Neural progenitor cell (in vitro differentiated cells): Measurements from ENCODE around the gene NXPE4. TPM values are rescaled to one million over a fixed set of nuclear protein-coding genes. Genes with fewer than 3 reads are reported as not detected.
A peak's percentile ranks its signal among the peaks of the same experiment; 100 is the strongest.

Experiments
- DNase-seq: peaks from one replicate; pipeline ENCODE4 v3.0.0-alpha.2; 2016; ENCODE audit warnings: low spot score
- H2AFZ ChIP-seq: fragments of 200-600 bp; sonication (generic); replicated peaks from 2 replicates; pipeline ENCODE4 v1.6.1; 2016; ENCODE audit warnings: antibody characterized with exemption
- H3F3A ChIP-seq: fragments of 200-600 bp; sonication (generic); 2 replicates; pipeline ENCODE4 v1.6.1; 2016; ENCODE audit warnings: antibody characterized with exemption, low read depth
- H3K27ac ChIP-seq: fragments of 200-600 bp; sonication (generic); 2 replicates; pipeline ENCODE4 v1.5.1; 2016; ENCODE audit warnings: mild to moderate bottlenecking
- H3K27me3 ChIP-seq: fragments of 200-600 bp; sonication (generic); 2 replicates; pipeline ENCODE4 v1.6.1; 2016; ENCODE audit warnings: mild to moderate bottlenecking, moderate library complexity
- H3K36me3 ChIP-seq: fragments of 200-600 bp; sonication (generic); 2 replicates; pipeline ENCODE4 v1.5.1; 2016
- H3K4me1 ChIP-seq: fragments of 200-600 bp; sonication (generic); 2 replicates; pipeline ENCODE4 v1.6.1; 2016; ENCODE audit warnings: mixed run types
- H3K4me2 ChIP-seq: fragments of 200-600 bp; sonication (generic); 2 replicates; pipeline ENCODE4 v1.6.1; 2016
- H3K4me3 ChIP-seq: fragments of 200-600 bp; sonication (generic); 2 replicates; pipeline ENCODE4 v1.5.1; 2016
- H3K79me2 ChIP-seq: fragments of 200-600 bp; sonication (generic); 2 replicates; pipeline ENCODE4 v1.6.1; 2016; ENCODE audit warnings: low read depth
- H3K9ac ChIP-seq: fragments of 200-600 bp; sonication (generic); 2 replicates; pipeline ENCODE4 v1.6.1; 2016
- H3K9me3 ChIP-seq: fragments of 200-600 bp; sonication (generic); 2 replicates; pipeline ENCODE4 v1.5.1; 2016; ENCODE audit warnings: low read depth
- H4K20me1 ChIP-seq: fragments of 200-600 bp; sonication (generic); 2 replicates; pipeline ENCODE4 v1.6.1; 2016; ENCODE audit warnings: low read depth
- H3K27ac Mint-ChIP-seq: 3 replicates; pipeline ENCODE4 v1.8.0; 2021; ENCODE audit warnings: mixed read lengths
- H3K27me3 Mint-ChIP-seq: 2 replicates; pipeline ENCODE4 v1.8.0; 2022; ENCODE audit warnings: low read depth, mild to moderate bottlenecking, inconsistent platforms, moderate library complexity, mixed read lengths; ENCODE audit not compliant: insufficient read depth
- H3K36me3 Mint-ChIP-seq: 3 replicates; pipeline ENCODE4 v1.8.0; 2021; ENCODE audit warnings: mixed read lengths
- H3K4me1 Mint-ChIP-seq: 3 replicates; pipeline ENCODE4 v1.8.0; 2021; ENCODE audit warnings: mixed read lengths
- H3K4me3 Mint-ChIP-seq: 3 replicates; pipeline ENCODE4 v1.8.0; 2021; ENCODE audit warnings: mild to moderate bottlenecking, moderate library complexity, mixed read lengths
- H3K9me3 Mint-ChIP-seq: 3 replicates; pipeline ENCODE4 v1.8.0; 2020; ENCODE audit warnings: mixed read lengths
- EZH2 ChIP-seq: fragments of 200-600 bp; sonication (generic); IDR thresholded peaks from 2 replicates; pipeline ENCODE4 v1.6.1; 2017; ENCODE audit warnings: antibody characterized with exemption, mild to moderate bottlenecking, moderate library complexity
- EZH2phosphoT487 ChIP-seq: fragments of 200-600 bp; sonication (generic); IDR thresholded peaks from 2 replicates; pipeline ENCODE4 v1.6.1; 2017; ENCODE audit warnings: antibody characterized with exemption
- total RNA-seq: library from RNA; depleted of rRNA; stranded (reverse); fragments of >200 nt; gene quantifications from 2 replicates; pipeline ENCODE4 v1.2.3, GENCODE V29; 2015; ENCODE audit warnings: low replicate concordance
- TF ChIP-seq, protein P1 (sequence below): fragments of 200-600 bp; sonication (generic); IDR thresholded peaks from 2 replicates; pipeline ENCODE4 v1.5.1; 2017; ENCODE audit warnings: antibody characterized with exemption, mild to moderate bottlenecking

Gene NXPE4
- total RNA-seq, 1 donor from 2014 or later: not detected

DNA sequence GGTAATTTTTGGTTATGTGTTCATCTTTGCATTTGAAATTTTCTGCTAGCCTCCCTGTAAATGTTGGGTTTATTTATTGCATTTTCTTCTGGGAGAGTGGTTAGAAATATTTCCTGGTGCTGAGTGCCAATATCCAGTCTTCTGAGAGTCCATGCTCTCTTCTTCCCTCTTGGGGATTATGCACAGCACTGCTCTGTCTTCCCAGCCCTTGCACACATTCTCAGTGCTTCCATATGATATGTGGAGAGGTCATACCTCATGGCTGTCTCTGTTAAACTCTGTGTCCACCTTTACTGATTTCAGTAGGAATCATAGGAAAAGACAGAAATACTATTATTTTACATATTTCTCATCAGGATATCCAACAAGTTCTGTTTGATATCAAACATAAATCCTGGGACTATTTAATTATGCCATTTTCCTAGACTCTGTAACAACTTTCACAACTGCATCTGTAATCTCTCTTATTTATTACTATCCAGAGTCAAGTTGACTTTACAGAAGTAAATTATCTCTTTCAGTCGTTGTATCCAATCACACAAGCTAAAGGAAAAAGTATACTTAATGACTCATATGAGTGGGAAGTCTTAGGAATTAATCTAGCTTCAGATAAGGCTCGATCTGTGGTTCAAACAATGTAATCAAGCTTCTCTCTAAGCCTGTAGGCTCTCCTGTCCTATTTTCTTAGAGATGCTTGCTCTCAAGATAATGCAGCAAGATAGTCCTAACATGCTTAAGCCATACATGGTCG lies 33.2 kb downstream of the NXPE4 start:
- Mint-ChIP-seq H3K9me3 (no peaks in the 10 kb centered on the region), H3K4me3 (no peak overlapping the region), H3K27me3 (peaks cover 2% of the 10 kb centered on the region), H3K36me3 (no peaks in the 10 kb centered on the region), H3K27ac (no peak overlapping the region), H3K4me1 (no peaks in the 10 kb centered on the region)
- Histone ChIP-seq H3K79me2 (no peaks in the 10 kb centered on the region), H2AFZ (no peak overlapping the region), H3K27ac (no peak overlapping the region), H3K36me3 (no peaks in the 10 kb centered on the region), H3K4me3 (no peak overlapping the region), H3K9me3 (no peaks in the 10 kb centered on the region), H3K4me2 (no peak overlapping the region), H3K27me3 (no peaks in the 10 kb centered on the region), H3F3A (peaks cover 11% of the 10 kb centered on the region), H3K9ac (no peak overlapping the region), H4K20me1 (no peaks in the 10 kb centered on the region), H3K4me1 (peaks cover 15% of the 10 kb centered on the region)
- TF ChIP-seq, protein P1, sequence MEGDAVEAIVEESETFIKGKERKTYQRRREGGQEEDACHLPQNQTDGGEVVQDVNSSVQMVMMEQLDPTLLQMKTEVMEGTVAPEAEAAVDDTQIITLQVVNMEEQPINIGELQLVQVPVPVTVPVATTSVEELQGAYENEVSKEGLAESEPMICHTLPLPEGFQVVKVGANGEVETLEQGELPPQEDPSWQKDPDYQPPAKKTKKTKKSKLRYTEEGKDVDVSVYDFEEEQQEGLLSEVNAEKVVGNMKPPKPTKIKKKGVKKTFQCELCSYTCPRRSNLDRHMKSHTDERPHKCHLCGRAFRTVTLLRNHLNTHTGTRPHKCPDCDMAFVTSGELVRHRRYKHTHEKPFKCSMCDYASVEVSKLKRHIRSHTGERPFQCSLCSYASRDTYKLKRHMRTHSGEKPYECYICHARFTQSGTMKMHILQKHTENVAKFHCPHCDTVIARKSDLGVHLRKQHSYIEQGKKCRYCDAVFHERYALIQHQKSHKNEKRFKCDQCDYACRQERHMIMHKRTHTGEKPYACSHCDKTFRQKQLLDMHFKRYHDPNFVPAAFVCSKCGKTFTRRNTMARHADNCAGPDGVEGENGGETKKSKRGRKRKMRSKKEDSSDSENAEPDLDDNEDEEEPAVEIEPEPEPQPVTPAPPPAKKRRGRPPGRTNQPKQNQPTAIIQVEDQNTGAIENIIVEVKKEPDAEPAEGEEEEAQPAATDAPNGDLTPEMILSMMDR: no peak
- no peak for TF ChIP-seq EZH2phosphoT487
- DNase-seq: no peak

GRCh38 chr11:114559425-114560310 lies 35.9 kb downstream of the NXPE4 start, which contains the start of gene NXPE1:
Gene NXPE1 (minus strand): TSS chr11:114559881. CDS start chr11:114551201, 8,680 bp downstream.
- H3K79me2 ChIP-seq: no peaks in the 10 kb centered on the region
- peak within 1 kb of the TSS; percentile 10 for H2AFZ ChIP-seq
- Mint-ChIP-seq H3K36me3 (no peaks in the 10 kb centered on the region), H3K9me3 (no peaks in the 10 kb centered on the region), H3K27me3 (peaks cover 2% of the 10 kb centered on the region), H3K4me1 (no peaks in the 10 kb centered on the region), H3K27ac (no peak within 1 kb of the TSS), H3K4me3 (no peak within 1 kb of the TSS)
- no peaks in the 10 kb centered on the region for H3K36me3 ChIP-seq
- no peaks in the 10 kb centered on the region for H3K9me3 ChIP-seq
- no peaks in the 10 kb centered on the region for H3K27me3 ChIP-seq
- H3K4me3 ChIP-seq: no peak within 1 kb of the TSS
- TF ChIP-seq, protein P1: no peak
- TF ChIP-seq EZH2phosphoT487: no peak
- no peak for TF ChIP-seq EZH2
- no peaks in the 10 kb centered on the region for H3K4me1 ChIP-seq
- no peaks in the 10 kb centered on the region for H3F3A ChIP-seq
- no peak within 1 kb of the TSS for H3K4me2 ChIP-seq
- H3K27ac ChIP-seq: no peak within 1 kb of the TSS
- DNase-seq: no peak
- H4K20me1 ChIP-seq: no peaks in the 10 kb centered on the region
- no peak within 1 kb of the TSS for H3K9ac ChIP-seq

DNA sequence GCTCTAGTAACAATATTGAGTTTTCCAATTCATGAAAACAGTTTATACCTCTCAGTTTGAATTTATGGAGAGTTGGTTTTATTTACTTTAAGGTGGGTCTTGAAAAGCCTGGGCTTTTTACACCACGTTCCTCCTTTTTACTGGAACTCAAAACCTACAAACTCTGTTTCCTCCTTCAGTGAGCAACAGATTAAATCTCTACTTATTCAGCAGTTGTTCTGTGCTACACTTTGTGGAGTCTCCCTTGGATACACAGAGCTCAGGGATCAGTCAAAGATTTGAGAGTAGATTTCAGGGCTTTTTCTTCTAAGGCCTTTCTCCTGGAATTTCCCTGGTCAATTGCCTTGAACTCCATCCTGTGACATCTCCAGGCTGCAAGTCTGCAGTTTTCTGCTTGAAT lies 39.5 kb downstream of the NXPE4 start:
- H3K79me2 ChIP-seq: no peaks in the 10 kb centered on the region
- Mint-ChIP-seq H3K4me3 (no peak overlapping the region), H3K27ac (no peak overlapping the region), H3K27me3 (no peaks in the 10 kb centered on the region), H3K4me1 (no peaks in the 10 kb centered on the region), H3K36me3 (no peaks in the 10 kb centered on the region), H3K9me3 (no peaks in the 10 kb centered on the region)
- no peak overlapping the region for H3K27ac ChIP-seq
- TF ChIP-seq EZH2phosphoT487 (no peak), EZH2 (no peak)
- TF ChIP-seq, protein P1: no peak
- no peaks in the 10 kb centered on the region for H3F3A ChIP-seq
- no peak overlapping the region for H2AFZ ChIP-seq
- no peaks in the 10 kb centered on the region for H3K27me3 ChIP-seq
- H4K20me1 ChIP-seq: no peaks in the 10 kb centered on the region
- H3K9ac ChIP-seq: no peak overlapping the region
- no peak overlapping the region for H3K4me3 ChIP-seq
- no peaks in the 10 kb centered on the region for H3K36me3 ChIP-seq
- H3K9me3 ChIP-seq: no peaks in the 10 kb centered on the region
- no peaks in the 10 kb centered on the region for H3K4me1 ChIP-seq
- DNase-seq: peak; percentile 3
- H3K4me2 ChIP-seq: no peak overlapping the region
